Measurements from ENCODE around the gene DNAJC5.

The DNAJC5 gene

GRCh38 chr20:63883201-63883593 lies 11.7 kb upstream of the DNAJC5 start:
- H3K4me1 Mint-ChIP-seq: peaks cover 3% of the 10 kb centered on the region
- no peak overlapping the region for H3K4me3 Mint-ChIP-seq
- TF ChIP-seq, protein P1, sequence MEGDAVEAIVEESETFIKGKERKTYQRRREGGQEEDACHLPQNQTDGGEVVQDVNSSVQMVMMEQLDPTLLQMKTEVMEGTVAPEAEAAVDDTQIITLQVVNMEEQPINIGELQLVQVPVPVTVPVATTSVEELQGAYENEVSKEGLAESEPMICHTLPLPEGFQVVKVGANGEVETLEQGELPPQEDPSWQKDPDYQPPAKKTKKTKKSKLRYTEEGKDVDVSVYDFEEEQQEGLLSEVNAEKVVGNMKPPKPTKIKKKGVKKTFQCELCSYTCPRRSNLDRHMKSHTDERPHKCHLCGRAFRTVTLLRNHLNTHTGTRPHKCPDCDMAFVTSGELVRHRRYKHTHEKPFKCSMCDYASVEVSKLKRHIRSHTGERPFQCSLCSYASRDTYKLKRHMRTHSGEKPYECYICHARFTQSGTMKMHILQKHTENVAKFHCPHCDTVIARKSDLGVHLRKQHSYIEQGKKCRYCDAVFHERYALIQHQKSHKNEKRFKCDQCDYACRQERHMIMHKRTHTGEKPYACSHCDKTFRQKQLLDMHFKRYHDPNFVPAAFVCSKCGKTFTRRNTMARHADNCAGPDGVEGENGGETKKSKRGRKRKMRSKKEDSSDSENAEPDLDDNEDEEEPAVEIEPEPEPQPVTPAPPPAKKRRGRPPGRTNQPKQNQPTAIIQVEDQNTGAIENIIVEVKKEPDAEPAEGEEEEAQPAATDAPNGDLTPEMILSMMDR (IDR thresholded peaks at IDR 0.05; ENCODE audit: unreplicated experiment in 3 of 3): no peak
- no peaks in the 10 kb centered on the region for H3K27me3 Mint-ChIP-seq (ENCODE audit: low read depth)
- no peaks in the 10 kb centered on the region for H3K9me3 Mint-ChIP-seq
- no peak overlapping the region for H3K27ac Mint-ChIP-seq
- peaks cover 19% of the 10 kb centered on the region for H3K36me3 Mint-ChIP-seq (ENCODE audit: low read depth)

GRCh38 chr20:63884506-63885263 lies 10.2 kb upstream of the DNAJC5 start:
- no peaks in the 10 kb centered on the region for H3K4me1 Mint-ChIP-seq
- H3K27ac Mint-ChIP-seq: no peak overlapping the region
- peaks cover 25% of the 10 kb centered on the region for H3K36me3 Mint-ChIP-seq (ENCODE audit: low read depth)
- H3K4me3 Mint-ChIP-seq: no peak overlapping the region
- H3K27me3 Mint-ChIP-seq (ENCODE audit: low read depth): no peaks in the 10 kb centered on the region
- TF ChIP-seq, protein P1 (IDR thresholded peaks at IDR 0.05; ENCODE audit: unreplicated experiment in 3 of 3): no peak
- H3K9me3 Mint-ChIP-seq: no peaks in the 10 kb centered on the region

DNA sequence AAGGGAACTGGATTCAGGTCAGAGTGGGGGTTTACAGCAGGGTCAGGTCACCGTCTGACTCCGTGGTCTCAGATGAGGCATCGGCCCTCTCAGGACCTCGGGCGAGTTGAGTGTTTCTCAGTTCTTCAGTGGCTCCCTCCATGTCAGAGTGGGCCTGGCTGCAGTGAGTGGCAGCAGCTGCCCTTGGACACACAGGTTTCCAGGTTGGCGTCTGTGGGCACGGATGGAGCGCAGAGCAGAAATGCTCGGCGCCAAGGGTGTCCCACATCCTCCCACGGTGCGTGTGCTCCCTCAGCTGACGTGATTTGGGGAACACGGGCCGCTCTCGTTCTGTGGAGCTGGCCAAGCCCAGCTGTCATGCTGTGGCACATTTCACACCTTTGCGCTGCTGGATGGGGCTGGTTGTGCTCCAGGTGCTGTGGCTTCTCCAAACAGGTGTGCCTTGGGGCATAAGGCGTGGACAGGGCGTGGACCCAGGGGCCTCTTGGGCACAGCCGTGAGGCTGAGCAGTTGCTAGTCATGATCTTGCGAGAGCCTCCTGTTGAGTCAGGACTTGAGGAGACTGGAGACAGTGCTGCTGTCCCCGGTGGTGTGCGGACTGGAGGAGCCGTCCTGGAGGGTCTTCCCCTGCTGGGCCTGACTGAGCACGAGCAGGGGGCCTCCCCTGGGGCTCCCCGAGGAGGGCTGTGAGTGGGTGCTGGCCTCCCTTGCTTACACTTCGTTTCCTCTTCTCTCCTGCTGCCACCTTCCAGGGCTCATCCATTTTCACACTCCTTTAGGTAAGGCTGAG lies 9.5 kb upstream of the DNAJC5 start:
- no peaks in the 10 kb centered on the region for H3K9me3 Mint-ChIP-seq
- no peak overlapping the region for H3K4me3 Mint-ChIP-seq
- H3K36me3 Mint-ChIP-seq (ENCODE audit: low read depth): peaks cover 31% of the 10 kb centered on the region
- TF ChIP-seq, protein P1 (IDR thresholded peaks at IDR 0.05; ENCODE audit: unreplicated experiment in 3 of 3): no peak
- H3K27ac Mint-ChIP-seq: no peak overlapping the region
- H3K27me3 Mint-ChIP-seq (ENCODE audit: low read depth): no peaks in the 10 kb centered on the region
- H3K4me1 Mint-ChIP-seq: no peaks in the 10 kb centered on the region

DNA sequence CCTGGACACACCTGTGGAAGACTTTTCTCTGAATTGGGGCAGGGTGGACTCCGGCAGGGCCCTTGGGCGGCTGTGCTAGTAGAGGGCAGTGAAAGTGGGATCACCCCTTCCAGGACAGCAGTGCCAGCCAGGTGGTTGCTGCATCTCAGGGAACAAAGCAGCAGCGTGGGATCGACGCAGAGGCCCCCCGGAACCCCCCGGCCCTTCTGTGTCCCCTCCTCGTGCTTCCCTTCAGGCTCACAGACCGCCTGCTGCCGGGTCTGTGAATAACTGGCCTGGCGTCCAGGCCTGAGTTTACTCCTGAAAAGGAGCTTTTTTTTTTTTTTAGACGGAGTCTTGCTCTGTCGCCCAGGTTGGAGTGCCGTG lies 8.9 kb upstream of the DNAJC5 start:
- TF ChIP-seq, protein P1 (IDR thresholded peaks at IDR 0.05; ENCODE audit: unreplicated experiment in 3 of 3): no peak
- H3K27ac Mint-ChIP-seq: no peak overlapping the region
- no peaks in the 10 kb centered on the region for H3K9me3 Mint-ChIP-seq
- H3K36me3 Mint-ChIP-seq (ENCODE audit: low read depth): peaks cover 33% of the 10 kb centered on the region
- no peaks in the 10 kb centered on the region for H3K27me3 Mint-ChIP-seq (ENCODE audit: low read depth)
- H3K4me1 Mint-ChIP-seq: no peaks in the 10 kb centered on the region
- H3K4me3 Mint-ChIP-seq: no peak overlapping the region

- H3K9me3 Mint-ChIP-seq: no peaks in the 10 kb centered on the region
- H3K4me3 Mint-ChIP-seq: no peak overlapping the region
- no peaks in the 10 kb centered on the region for H3K27me3 Mint-ChIP-seq (ENCODE audit: low read depth)
- TF ChIP-seq, protein P1 (IDR thresholded peaks at IDR 0.05; ENCODE audit: unreplicated experiment in 3 of 3): no peak
- no peaks in the 10 kb centered on the region for H3K4me1 Mint-ChIP-seq
- peaks cover 38% of the 10 kb centered on the region for H3K36me3 Mint-ChIP-seq (ENCODE audit: low read depth)
- no peak overlapping the region for H3K27ac Mint-ChIP-seq
Observed at GRCh38 chr20:63886921-63887320, 8.0 kb upstream of the DNAJC5 start.
